Measurements from ENCODE around the gene SYT7.

DNA sequence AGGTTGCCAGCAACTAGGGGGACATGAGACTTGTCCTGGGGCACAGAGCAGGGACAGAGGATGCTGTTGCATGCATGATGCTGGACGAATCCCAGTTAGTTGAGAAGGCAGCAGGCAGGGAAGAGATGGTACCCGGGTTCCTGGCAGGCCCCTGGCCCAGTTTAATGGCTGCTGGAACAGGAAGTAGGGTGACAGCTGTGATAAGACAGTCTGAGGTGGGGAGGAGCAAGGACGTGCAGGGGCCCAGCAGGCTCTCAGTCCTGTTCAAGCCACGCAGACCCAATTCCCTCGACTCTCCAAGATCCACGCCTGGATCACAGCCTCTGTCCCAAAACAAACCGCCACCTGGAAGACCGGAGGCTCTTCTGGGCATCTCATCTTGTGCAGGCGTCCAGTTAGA, 40.3 kb downstream of the SYT7 start:
- TF ChIP-seq TAF1 (IDR thresholded peaks at IDR 0.05; ENCODE audit: borderline replicate concordance, insufficient read depth, low read length), result no peak
- TF ChIP-seq REST (IDR thresholded peaks at IDR 0.05; ENCODE audit: insufficient read depth in 1 of 2, low read depth in 2 of 2, low read length in 2 of 2), result no peak
- no peak for TF ChIP-seq FOXP2 (optimal IDR thresholded peaks at IDR 0.05; ENCODE audit: borderline replicate concordance, extremely low read depth, extremely low read length, insufficient read depth)
- TF ChIP-seq POLR2AphosphoS5 (IDR thresholded peaks at IDR 0.05; ENCODE audit: low read depth, low read length), result no peak
- no peak for TF ChIP-seq SIN3A (IDR thresholded peaks at IDR 0.05; ENCODE audit: borderline replicate concordance, insufficient read depth, low read length)

Measured in PFSK-1 (cell line).